ENCODE results near the gene HECW1. TPM values are rescaled to one million over a fixed set of nuclear protein-coding genes. Genes with fewer than 3 reads are reported as not detected.
"Not testable (repeated sequence)": the region's sequence is repeated elsewhere in the genome, so short reads cannot be mapped to it uniquely, and the experiment has no call there.

HECW1 gene
- total RNA-seq, 2 donors from 2014 or later, result not detected

DNA sequence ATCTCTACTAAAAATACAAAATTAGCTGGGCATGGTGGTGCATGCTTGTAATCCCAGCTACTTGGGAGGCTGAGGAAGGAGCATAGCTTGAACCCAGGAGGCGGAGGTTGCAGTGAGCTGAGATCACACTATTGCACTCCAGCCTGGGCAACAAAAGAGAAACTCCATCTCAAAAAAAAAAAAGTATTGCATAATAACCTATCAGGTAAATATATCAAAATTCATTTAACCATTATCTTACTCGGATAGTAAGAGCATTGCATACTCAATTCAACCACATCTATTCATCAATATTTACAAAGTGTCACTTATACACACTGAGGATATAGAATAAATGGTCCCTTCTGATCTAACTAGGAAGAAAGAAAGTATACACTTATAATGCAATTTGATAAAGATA is 461.4 kb downstream of the HECW1 start:
- DNase-seq (ENCODE audit: low spot score in 2 of 2); ATAC-seq; H3K27ac Mint-ChIP-seq; H3K9me3 Mint-ChIP-seq; H3K36me3 Mint-ChIP-seq: not testable (repeated sequence)

DNA sequence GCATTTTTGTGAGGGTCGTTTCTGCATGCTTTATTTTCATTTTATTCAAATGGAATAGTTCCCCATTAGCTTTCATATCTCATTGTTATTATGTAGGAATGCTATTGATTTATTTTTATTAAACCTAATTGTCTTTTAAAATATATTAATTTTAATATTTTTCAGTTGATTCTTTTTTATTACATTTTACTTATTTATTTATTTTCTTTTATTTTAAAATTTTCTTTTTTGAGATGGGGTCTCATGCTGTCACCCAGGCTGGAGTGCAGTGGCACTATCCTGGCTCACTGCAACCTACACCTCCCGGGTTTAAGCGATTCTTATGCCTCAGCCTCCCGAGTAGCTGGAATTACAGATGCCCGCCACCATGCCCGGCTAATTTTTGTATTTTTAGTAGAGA is 463.1 kb downstream of the HECW1 start:
- Mint-ChIP-seq H3K27ac (no peak overlapping the region), H3K9me3 (peaks cover 0 to 6% of the 10 kb centered on the region in 2 donors), H3K36me3 (no peaks in the 10 kb centered on the region)
- DNase-seq (ENCODE audit: low spot score in 2 of 2) (no peak), ATAC-seq (no peak)

DNA sequence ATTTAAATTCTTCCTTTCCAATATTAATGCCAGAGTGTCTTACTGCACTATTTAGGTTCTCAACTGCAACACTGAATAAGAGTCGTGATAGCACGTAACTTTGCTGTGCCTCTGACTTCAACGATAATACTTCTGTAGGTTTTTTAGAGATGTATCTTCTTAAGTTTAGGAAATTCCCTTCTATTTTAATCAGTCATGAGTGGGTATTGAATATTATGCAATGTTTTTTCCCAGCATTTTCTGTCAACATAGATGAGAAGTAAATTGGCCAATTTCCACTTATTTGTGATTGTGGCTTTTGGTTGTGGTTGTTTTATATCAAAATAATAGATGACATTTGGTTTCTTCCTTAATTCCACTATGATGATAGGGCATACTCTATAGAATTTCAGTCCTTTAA is 463.8 kb downstream of the HECW1 start:
- no peaks in the 10 kb centered on the region for H3K36me3 Mint-ChIP-seq
- H3K27ac Mint-ChIP-seq, result no peak overlapping the region
- H3K9me3 Mint-ChIP-seq, result peaks cover 0 to 6% of the 10 kb centered on the region in 2 donors
- ATAC-seq, result no peak
- no peak for DNase-seq (ENCODE audit: low spot score in 2 of 2)

DNA sequence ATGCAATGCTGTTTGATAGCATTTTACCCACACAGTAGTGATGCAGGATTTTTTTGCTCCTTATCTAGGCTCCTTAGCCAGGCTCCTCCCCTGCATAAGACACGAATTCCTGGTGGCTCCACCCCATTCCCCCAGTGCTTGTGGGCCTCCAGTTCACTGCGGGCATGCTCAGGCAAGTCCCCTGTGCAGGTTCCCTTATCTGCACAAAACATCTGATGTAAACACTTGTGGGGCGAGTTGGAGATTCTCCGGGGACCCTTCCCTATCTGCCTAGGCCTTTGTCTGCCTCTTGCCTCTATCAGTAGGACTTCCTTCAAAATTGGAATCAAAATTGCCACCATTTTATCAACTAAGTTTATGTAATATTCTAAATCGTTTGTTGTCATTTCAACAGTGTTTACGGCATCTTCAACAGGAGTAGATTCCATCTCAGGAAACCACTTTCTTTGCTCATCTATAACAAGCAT is 465.1 kb downstream of the HECW1 start:
- Mint-ChIP-seq H3K27ac (peak overlapping the region in 1 of 2 donors; percentile 14), H3K36me3 (no peaks in the 10 kb centered on the region), H3K9me3 (peaks cover 0 to 6% of the 10 kb centered on the region in 2 donors)
- no peak for DNase-seq (ENCODE audit: low spot score in 2 of 2)
- peak in 1 of 2 donors; percentile 40 for ATAC-seq

DNA sequence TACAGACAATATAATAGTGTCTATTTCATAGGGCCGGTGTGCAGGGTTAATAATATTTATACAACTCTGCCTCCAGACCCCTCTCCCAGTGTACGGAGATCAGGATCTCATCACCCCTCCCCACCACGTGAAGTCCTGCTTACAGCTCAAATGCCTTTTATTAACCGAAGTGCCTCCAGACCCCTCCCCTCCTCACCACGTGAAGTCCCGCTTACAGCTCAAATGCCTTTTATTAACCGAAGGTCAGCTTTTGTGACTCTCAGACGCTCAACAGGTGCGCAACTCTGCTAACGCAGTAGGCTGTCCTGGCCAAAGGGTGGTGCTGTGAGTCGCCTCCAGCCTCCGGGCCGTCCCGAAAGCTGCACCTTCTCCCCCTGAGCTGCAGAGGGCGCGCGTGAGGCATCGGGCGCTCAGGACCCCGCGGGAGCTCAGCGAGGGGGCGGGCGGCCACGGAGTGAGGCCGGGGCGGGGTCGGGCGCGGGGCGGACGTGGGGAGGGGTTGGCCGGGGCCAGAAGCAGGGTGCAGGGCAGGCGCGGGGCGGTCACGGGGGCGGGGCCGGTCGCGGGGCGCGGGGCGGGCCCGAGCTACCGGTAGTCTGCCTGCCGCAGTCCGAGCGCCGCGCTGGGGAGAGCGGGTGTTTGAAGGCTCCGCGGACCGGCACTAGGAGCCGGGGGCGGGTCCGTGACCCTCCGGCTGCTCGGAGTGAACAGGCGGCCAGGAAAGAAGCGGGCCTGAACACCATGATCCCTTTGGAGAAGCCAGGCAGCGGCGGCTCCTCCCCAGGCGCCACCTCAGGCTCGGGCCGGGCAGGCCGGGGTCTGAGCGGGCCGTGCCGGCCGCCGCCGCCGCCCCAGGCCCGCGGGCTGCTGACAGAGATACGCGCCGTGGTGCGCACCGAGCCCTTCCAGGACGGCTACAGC is 470.3 kb downstream of the HECW1 start, which contains the start of gene STK17A:
Gene STK17A, plus strand, starts transcription at position 606 of the 921 bp plus-strand sequence. Its CDS starts 136 bp downstream, at position 742.
- Mint-ChIP-seq H3K9me3 (peaks cover 0 to 2% of the 10 kb centered on the region in 2 donors), H3K36me3 (peaks cover 10% of the 10 kb centered on the region in 2 donors), H3K27ac (peak within 1 kb of the TSS; percentile 98 to 99)
- DNase-seq (ENCODE audit: low spot score in 2 of 2), result peak; percentile 95 to 97
- peak; percentile 76 to 84 for ATAC-seq

DNA sequence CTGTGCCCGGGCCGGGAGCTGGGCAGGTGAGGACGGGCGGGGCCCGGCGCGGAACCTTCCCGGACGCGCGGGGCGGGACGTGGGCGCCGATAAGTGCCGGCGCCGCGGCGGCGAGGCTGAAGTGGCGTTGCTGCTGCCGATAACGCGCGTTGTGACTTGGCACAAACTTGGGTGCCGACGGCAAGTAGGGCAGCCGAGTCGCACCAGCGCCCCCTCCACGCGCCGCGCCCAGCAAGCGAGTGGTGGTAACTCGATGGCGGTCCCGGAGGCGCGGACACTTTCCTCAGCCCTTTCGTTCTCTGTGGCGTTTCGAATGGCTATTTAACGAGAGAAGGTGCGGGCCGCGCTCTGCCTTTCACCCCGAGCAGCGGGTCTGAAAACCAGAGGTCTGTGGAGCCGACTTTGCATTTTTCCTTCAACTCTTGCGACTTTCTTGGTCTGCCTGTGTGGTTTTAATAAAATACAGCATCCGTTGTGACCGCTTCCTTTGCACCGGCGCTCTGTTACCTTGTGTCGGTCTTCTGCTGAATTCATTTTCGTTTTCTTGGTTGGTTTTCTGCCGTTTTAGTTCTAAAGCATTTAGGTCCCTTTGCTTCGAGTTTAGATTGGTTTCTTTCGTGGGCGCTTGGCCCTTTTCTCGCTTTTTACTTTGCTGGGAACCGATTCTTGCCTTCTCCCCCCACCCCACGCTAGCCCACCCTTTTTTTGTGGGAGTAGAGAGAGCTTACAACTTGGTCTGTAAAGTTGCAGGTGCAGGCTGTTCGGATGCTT is 471.2 kb downstream of the HECW1 start:
- no peaks in the 10 kb centered on the region for H3K9me3 Mint-ChIP-seq
- peak; percentile 55 to 78 for DNase-seq (ENCODE audit: low spot score in 2 of 2)
- peak overlapping the region; percentile 98 to 99 for H3K27ac Mint-ChIP-seq
- H3K36me3 Mint-ChIP-seq, result peaks cover 10 to 15% of the 10 kb centered on the region in 2 donors
- ATAC-seq, result peak; percentile 12 to 19

DNA sequence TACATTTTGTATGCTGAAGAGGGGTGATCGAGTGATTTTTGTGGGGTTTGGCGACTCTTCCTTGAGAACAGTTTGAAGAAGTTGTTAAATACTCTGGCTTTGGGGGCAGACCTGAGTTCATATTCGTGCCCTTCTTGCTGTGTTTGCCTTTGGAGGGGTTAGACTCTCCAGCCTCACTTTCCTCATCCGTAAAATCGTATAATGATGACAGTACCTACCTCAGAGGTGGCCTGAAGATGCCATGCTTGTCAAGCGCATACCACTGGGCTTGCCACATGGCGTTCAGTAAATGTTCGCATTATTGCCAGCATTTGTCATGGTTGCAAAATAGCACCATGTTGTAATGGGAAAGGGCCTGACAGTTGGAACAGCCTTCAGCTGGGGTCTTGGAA is 471.7 kb downstream of the HECW1 start:
- no peaks in the 10 kb centered on the region for H3K9me3 Mint-ChIP-seq
- H3K36me3 Mint-ChIP-seq, result peaks cover 10 to 16% of the 10 kb centered on the region in 2 donors
- DNase-seq (ENCODE audit: low spot score in 2 of 2), result peak in 1 of 2 donors; percentile 33
- peak in 1 of 2 donors; percentile 17 for ATAC-seq
- peak overlapping the region; percentile 98 to 99 for H3K27ac Mint-ChIP-seq

DNA sequence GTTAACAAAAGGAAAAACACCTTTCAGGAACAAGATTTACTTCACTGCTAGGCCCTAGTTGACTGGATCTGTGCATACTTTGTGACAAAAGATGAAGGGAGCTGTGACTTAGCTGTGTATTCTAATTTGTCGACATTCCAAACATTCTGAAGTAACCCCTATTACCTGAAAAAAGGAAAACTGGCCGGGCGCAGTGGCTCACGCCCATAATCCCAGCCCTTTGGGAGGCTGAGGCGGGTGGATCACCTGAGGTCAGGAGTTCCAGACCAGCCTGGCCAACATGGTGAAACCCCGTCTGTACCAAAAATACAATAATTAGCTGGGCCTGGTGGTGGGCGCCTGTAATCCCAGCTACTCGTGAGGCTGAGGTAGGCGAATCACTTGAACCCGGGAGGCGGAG is 472.3 kb downstream of the HECW1 start:
- peak overlapping the region; percentile 98 to 99 for H3K27ac Mint-ChIP-seq
- H3K36me3 Mint-ChIP-seq, result peaks cover 10 to 16% of the 10 kb centered on the region in 2 donors
- not testable (repeated sequence) for ATAC-seq; DNase-seq (ENCODE audit: low spot score in 2 of 2); H3K9me3 Mint-ChIP-seq

DNA sequence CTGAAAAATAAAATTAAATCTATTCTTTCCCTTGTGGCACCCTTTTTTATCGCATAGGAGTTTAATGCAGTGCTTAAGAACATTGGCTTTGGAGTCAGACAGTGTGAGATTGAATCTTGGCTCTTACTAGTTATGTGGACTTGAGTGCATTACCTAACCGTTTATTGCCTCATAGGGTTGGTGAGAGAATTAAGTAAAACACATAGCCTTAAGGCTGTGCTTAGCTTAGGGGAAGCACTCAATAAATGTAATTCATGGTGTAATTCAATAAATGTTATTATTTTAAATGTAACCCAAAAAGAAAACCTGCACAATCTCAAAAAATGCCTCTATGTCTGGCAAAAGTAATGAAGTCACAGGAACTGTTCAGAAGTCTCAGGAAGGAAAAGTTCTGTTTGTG is 473.1 kb downstream of the HECW1 start:
- Mint-ChIP-seq H3K36me3 (peaks cover 10 to 16% of the 10 kb centered on the region in 2 donors), H3K27ac (peak overlapping the region; percentile 98 to 99), H3K9me3 (no peaks in the 10 kb centered on the region)
- no peak for DNase-seq (ENCODE audit: low spot score in 2 of 2)
- no peak for ATAC-seq

DNA sequence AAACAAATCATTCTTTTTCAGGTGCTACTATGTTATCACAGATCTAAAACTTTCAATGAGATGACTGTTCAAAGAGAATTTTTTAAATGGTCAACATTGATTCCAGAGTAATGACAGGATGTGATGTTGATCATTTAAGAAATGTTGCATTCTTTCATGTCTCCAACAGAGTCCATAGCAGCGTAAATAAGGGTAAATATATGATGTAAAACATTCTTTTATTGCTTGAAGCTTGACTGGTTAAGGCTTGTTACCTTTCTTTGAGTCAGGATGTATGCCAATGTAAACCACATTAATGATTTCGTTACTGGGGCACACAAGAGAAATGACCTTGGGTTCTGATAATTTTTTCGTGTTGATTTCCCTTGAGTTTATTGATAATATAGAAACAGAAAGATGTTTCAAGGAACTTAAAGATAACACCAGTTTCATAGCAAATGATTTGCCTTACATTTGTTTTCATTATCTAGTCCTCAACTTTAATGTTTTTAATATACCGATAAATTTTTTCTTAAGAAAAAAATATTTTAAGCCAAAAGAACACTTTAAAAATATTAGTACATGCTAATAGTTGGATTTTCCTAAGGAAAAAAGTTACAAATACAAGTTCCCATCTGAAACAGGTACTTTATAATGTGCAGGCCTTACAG is 473.9 kb downstream of the HECW1 start:
- peaks cover 10 to 16% of the 10 kb centered on the region in 2 donors for H3K36me3 Mint-ChIP-seq
- H3K9me3 Mint-ChIP-seq, result no peaks in the 10 kb centered on the region
- H3K27ac Mint-ChIP-seq, result peak overlapping the region; percentile 98 to 99
- DNase-seq (ENCODE audit: low spot score in 2 of 2) (no peak), ATAC-seq (peak; percentile 3 to 36)

DNA sequence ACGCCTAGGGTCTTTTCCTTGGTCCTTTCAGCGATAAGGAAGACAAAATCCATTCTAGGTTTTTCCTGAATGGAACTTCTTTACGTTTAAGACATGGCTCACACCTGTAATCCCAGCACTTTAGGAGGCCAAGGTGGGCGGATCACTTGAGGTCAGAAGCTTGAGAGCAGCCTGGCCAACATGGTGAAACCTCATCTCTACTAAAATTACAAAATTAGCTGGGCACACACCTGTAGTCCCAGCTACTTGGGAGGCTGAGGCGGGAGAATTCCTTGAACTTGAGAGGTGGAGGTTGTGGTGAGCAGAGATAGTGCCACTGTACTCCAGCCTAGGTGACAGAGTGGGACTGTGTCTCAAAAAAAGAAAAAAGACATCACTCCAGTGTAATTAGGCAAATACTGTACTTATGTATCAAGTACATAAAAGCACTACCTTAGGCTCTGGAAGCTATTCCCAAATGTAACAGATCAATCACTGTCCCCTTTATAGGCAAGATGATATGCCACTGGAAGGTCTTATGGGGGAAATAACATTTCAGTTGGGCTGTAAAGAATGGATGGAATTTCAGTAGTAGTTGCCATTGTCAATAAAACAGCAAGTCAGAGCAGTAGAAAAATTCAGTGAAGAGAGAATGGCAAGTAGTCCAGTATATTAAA is 476.2 kb downstream of the HECW1 start:
- DNase-seq (ENCODE audit: low spot score in 2 of 2) (no peak), ATAC-seq (no peak)
- Mint-ChIP-seq H3K9me3 (no peaks in the 10 kb centered on the region), H3K36me3 (peaks cover 9 to 15% of the 10 kb centered on the region in 2 donors), H3K27ac (peak overlapping the region in 1 of 2 donors; percentile 62)

DNA sequence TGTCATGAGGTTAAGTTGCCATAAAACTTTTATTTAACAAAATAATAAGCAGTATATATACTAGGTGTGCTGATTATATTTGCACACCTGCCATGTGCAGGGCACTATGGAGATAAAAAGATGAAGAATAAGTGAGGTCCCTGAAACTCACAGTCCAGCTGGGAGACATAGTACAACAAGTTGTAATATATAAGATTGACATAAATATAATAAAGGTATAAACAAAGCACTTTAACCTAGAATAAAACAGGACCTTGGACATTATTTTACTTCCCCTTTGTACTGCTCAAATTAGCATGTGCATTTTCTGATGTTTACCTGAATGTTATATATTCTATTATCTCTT is 476.7 kb downstream of the HECW1 start:
- Mint-ChIP-seq H3K27ac (no peak overlapping the region), H3K9me3 (no peaks in the 10 kb centered on the region), H3K36me3 (peaks cover 4 to 10% of the 10 kb centered on the region in 2 donors)
- ATAC-seq (no peak), DNase-seq (ENCODE audit: low spot score in 2 of 2) (no peak)

DNA sequence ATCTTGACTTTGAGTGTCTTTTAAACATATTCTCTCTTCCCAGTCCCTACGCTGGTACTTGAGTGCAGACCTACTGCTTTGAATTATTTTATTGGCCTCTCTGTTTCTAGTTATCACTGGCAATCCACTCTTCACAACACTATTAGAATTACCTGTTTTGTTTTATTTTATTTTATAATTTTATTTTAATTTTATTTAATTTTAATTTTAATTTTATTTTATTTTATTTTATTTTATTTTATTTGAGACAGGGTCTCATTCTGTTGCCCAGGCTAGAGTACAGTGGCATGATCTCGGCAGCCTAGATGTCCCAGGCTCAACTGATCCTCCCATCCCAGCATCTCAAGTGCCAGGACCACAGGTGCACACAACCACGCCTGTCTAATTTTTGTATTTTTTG is 477.3 kb downstream of the HECW1 start:
- DNase-seq (ENCODE audit: low spot score in 2 of 2), result no peak
- peaks cover 0 to 6% of the 10 kb centered on the region in 2 donors for H3K36me3 Mint-ChIP-seq
- H3K27ac Mint-ChIP-seq, result no peak overlapping the region
- no peaks in the 10 kb centered on the region for H3K9me3 Mint-ChIP-seq
- ATAC-seq, result no peak

DNA sequence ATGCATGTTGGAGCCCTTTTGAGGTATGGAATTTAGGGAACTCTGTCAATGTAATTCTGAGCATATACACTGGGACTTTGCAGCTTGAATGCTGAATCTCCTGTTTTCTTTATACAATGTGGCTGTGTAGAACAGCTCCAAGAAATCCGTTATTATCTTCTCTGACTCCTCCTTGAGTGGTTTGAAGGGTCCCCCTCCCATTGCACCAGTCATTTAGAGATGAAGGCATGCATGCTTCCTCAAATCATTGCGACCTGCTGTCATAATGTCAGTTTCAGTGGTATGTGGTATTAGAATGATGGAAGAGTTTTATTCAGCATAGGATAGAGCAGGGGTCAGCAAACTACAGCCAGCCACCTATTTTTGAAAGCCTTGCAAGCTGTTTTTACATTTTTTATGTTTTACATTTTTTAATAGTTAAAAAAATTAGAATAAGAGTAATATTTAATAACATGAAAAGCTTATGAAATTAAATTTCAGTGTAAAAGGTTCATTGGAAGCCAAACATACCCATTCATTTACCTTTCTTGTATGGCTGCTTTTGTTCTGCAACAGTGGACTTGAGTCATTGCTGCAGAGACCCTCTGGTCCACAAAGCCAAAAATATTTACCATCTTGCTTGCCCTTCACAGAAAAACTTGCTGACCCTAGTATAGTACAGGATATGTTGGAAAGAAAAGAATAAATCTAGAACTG is 478.6 kb downstream of the HECW1 start:
- ATAC-seq (peak; percentile 73 to 78), DNase-seq (ENCODE audit: low spot score in 2 of 2) (peak; percentile 45 to 62)
- Mint-ChIP-seq H3K9me3 (no peaks in the 10 kb centered on the region), H3K36me3 (peaks cover 0 to 12% of the 10 kb centered on the region in 2 donors), H3K27ac (peak overlapping the region; percentile 61 to 72)

DNA sequence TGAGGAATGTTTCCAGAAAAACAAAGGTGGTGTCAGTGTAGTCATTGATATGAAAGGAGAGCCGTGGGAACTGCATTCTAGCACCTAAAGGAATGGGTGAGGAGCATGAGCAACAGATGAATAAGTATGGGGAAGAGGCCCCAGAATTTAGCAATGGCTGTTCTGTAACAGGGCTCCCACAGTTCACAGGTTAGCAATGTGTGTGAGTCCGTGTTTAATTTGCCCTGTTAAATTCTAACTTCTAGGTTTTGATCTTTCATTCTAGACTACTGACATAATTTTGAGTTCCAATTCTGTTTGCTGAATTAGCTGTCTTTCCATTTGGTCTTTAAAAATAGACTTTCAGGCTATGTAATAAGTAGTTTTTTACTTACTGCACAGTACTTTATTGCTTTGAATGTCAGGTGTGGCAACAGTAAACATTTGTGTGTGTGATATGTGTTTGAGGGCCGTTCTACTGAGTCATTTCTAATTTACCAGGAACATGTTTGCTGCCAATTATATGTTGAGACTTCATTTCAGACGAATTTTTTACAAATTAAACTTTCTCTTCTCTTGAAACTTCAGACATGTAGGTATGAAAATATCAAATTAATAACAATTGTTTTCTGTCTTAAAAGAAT is 479.2 kb downstream of the HECW1 start:
- Mint-ChIP-seq H3K9me3 (no peaks in the 10 kb centered on the region), H3K27ac (peak overlapping the region; percentile 72 to 81), H3K36me3 (peaks cover 0 to 16% of the 10 kb centered on the region in 2 donors)
- DNase-seq (ENCODE audit: low spot score in 2 of 2) (no peak), ATAC-seq (peak; percentile 56 to 58)

All from activated naive CD4-positive, alpha-beta T cell treated with anti-CD3 and anti-CD28 coated beads, Interleukin-2, amount 50 U/mL, for 72 hours (primary cell).